ENCODE results near the gene GALNT15. TPM values are rescaled to one million over a fixed set of nuclear protein-coding genes. Genes with fewer than 3 reads are reported as not detected.

GALNT15 gene
- total RNA-seq, 1 donor from 2014 or later, result 15.5 TPM

DNA sequence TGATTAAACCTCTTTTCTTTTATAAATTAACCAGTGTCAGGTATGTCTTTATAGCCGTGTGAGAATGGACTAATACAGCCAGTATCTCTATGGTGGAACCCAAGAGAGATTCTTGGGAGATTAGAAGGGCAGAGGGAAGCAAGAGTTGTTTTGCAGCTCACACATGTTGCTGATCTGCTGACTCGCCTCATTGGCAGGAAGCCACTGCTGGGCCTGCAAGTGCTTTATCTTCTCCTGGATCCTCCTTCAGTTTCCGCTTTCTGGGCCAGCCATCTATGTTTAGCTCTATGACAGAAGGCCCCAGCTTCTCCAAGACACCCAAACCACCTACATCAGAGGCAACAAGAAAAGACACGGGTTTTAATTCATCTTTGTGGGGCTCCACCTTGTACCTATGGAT is 23.4 kb upstream of the GALNT15 start:
- DNase-seq (ENCODE audit: low spot score), result peak; percentile 49

DNA sequence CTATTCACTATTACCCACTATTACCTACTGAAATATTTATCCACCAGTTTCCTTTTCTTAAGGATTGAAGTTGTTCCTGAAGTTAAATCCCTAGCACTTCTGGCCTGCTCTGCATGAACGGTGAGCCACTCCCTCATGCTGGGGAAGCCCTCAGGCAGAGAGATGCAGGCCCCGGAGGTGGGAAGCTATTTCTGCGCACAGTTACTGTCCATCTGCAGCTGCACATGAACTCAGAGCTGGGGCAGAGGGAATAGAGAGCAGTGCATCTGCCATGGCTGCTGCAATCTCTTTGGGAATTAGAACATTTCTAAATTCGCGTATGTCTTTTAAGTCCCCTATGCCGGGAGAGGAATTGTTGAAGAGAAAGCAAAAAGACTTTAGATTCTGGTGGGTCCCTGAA is 6.3 kb upstream of the GALNT15 start:
- no peak for DNase-seq (ENCODE audit: low spot score)

DNA sequence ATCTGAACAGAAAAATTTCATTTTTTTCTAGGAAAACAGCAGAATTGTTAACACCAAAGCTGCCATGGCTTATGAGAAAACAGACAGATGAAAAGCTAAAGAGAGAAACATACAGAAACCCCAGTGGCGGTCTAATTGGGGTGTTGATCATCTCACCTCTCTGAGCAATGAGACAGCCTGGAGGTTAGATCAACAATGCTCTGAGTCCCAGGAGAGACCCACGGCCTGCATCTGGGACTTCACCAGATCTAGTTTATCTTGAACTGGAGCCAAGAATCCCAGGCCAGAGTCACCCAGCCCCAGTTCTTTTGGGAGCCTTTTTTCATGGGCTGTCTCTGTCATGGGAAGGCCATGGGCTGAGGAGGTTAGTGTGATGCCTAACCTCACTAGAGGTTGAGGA is 3.5 kb upstream of the GALNT15 start:
- DNase-seq (ENCODE audit: low spot score), result no peak

DNA sequence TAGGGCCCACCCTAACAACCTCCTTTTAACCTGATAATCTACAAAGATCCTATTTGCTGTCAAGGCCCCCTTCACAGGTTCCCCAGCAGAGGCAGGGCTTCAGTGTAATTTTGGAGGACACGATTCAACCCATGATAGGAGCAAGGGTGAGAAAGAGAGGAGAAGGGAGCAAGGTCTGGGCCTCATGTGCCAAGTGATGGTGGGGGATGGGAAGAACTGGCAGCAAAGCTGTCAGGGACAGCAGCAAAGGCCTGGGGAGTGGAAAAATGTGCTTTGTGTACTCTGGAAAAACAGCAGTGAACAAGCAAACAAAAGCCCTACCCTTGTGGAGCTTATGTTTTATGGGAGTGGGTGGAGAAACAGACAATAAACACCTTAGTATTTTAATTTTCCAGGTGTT is 2.7 kb upstream of the GALNT15 start:
- no peak for DNase-seq (ENCODE audit: low spot score)

DNA sequence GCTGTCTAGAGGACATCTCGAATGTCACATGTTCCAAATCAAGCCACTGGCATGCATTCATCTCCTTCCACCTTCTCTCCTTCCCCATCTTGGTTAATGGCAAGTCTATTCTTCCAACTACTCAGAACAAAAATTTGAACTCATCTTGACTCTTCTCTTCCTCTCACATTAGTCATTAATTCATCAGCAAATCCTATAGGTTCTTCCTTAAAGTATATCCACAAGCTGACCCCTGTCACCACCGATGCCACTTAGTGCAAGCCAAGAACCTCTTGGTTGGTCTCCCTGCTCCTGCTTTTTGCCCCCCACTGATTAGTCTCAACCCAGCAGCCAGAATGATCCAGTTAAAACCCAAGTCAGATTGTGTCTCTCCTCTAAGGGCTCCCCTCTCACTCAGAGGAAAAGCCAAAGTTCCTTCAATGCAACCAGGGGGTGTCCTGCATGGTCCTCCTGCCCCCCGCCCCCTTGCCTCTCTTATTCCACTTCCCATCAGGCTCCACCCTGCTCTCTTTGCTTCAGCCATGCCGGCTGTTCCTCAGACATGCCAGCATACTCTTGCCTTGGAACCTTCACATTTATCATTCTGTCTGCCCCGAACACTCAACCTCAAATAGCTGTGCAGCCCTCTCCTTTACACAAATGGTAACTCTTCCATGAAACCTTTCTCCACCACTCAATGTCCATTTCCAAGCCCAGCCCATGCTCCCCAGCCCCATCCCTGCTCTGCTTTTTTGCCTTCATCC is 1.0 kb upstream of the GALNT15 start:
- DNase-seq (ENCODE audit: low spot score), result no peak

DNA sequence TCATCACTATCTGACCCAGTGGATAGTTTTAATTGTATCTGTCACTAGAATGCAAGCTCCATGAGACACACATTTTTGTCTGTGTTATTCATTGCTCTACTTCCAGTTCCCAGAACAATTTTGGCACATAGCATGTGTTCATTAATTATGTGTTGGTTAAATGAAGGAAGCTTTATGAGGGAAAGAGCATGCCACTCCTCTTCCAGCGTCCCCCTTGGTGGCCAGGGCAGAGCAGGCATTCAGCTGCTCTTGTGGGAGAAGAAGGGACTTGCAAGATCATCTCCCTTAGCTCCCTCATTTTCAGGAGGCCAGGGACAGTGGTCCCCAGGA is 489 bp upstream of the GALNT15 start:
- DNase-seq (ENCODE audit: low spot score), result no peak

GRCh38 chr3:16174976-16175901 is 759 bp downstream of the GALNT15 start:
- no peak for DNase-seq (ENCODE audit: low spot score)

- no peak for DNase-seq (ENCODE audit: low spot score)
Observed at GRCh38 chr3:16176391-16177030, 2.0 kb downstream of the GALNT15 start.

DNA sequence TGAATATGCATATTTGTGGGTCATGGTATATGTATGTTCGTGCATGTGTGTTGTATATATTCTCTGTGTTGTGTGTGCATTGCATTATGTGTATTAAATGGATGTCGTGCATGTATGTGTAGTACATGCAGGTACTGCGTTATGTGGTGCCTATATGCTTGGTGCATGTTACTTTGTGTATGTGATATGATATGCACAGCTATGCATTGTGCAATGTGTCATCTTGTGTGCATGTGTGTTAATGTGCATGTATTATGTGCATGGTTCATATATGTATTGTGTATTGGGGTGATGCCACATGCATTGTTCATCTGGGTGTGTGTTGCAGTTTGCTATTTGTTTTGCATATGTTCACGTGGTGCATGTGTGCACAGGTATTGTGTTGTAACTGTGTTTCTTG is 2.9 kb downstream of the GALNT15 start:
- DNase-seq (ENCODE audit: low spot score), result no peak

DNA sequence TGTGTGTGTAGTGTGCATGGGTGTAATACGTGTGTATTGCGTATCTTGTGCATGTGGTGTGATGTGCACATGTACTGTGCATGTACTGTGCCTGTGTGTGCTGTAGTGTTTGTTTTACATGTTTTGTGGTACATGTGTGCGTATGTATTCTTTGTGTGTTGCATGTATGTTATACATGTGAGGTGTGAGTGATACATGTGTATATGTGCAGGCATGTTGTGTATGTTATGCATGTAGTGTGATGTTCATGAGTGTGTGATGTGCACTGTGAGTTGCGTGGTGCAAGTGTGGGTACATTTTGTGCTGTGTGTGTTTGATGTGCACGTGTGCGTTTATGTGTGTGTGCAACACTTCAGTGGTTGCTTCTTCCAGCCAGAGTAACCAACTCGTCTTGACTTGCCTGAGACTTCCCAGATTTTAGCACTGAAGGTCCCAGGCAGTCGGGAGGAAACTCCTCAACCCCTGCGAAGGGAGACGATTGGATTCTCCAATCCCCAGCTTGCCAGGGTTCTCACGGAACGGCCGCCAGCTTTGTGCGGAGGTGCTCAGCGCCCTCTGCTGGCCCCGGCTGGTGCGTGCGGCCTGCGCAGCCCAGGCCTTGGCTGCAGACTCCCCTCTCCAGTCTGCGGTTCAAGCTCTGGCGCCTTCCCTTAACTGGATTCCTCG is 3.6 kb downstream of the GALNT15 start:
- DNase-seq (ENCODE audit: low spot score), result peak; percentile 84

DNA sequence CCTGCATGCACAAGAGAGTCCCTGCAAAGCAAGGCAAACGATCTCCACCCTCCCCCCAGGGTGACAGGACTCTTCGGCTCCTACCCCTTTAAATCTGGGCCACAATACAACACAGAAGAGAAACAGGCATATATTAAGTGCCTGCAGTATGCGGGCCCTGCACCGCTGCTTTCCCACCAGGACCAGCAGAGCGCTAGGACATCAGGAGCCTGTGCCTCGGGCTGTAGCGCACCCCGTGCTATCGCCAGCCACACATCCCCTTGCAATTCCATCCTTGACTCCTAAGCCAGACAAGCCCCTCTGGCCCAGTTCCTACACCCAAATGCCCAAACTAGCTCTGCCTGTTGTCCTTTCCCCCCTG is 4.1 kb downstream of the GALNT15 start:
- no peak for DNase-seq (ENCODE audit: low spot score)

GRCh38 chr3:16179261-16179660 is 4.8 kb downstream of the GALNT15 start:
- DNase-seq (ENCODE audit: low spot score), result no peak

DNA sequence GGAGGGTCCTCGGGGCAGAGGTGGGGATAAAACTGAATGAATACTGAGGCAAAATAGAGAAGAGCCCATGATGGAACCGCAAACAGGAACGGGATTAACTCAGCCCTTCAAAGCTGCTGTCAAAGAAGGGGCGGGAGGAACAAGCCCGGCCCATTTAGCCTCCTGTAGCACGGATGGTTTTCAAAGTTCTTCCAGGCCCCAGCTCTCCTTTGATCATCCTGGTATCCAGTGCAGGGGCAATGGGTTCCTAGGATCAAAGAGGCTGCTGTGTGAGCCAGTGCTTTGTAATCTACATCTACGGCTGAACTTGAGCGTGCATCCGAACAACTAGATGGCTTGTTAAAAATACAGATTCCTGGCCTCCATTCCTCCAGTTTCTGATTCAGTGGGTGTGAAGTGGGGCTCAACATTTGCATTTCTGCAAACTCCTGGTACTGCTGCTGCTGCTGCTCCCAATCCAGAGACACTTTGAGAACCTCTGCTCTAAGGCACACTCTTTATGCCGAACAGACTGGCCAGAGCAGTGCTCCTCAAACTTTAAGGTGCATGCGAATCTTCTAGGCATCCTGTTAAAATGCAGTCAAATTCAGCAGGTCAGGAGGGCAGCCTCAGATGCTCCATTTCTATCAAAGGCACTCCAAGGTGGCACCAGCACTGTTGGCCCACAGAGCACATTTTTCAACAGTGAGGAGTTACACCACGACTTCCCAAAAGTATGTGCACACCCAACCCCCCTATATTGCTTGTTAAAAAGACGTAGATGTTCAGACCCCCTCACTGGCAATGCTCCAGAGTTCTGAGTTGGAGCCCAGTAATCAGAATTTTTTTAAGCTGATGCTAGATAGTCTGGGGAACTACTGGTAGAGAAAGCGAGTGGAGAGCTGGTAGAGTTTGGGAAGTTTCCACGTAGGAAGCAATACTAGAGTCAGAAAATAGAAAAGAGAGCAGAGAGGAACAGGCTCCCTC is 5.6 kb downstream of the GALNT15 start:
- DNase-seq (ENCODE audit: low spot score), result no peak

DNA sequence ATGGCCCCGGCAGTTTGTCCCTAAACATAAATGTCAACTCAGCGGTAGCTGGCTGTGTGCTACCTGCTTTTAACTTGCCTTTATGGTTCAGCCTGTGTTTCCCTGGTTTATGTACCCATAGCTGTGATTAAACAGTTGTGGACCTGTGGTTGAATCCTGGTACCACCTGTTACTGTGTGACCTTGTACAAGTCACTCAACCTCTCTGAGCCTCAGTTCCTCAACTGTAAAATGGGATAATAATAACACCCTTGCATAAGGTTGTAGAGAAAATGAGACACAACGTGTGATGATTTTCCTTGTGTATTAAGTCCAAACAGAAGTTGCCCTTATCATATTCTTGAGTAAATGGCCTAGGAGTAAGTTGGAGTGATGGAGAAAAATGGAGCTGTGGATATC is 6.3 kb downstream of the GALNT15 start:
- DNase-seq (ENCODE audit: low spot score), result no peak

GRCh38 chr3:16181361-16181760 is 6.9 kb downstream of the GALNT15 start:
- DNase-seq (ENCODE audit: low spot score), result no peak

GRCh38 chr3:16182183-16182582 is 7.7 kb downstream of the GALNT15 start:
- no peak for DNase-seq (ENCODE audit: low spot score)

GRCh38 chr3:16182612-16183011 is 8.1 kb downstream of the GALNT15 start:
- DNase-seq (ENCODE audit: low spot score), result no peak

DNA sequence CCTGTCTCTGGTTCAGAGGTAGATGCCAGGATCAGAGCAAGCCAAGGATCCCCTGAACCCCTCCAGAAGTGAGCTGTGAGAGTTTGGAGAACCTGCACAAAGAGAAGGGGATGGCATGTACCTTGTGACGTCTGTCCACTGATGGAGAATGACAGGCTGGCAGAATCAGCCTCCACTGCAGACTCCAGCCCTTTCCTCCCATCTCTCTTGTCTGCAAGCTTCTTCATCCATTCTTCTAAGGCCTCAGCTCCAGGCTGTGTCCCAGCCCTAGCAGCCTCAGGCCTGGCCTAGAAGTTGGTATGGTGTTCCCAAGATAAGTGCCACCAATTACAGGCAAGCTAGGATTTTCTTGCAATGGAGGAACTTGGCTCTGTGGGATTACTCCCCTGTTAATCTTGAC is 8.6 kb downstream of the GALNT15 start:
- DNase-seq (ENCODE audit: low spot score), result no peak

DNA sequence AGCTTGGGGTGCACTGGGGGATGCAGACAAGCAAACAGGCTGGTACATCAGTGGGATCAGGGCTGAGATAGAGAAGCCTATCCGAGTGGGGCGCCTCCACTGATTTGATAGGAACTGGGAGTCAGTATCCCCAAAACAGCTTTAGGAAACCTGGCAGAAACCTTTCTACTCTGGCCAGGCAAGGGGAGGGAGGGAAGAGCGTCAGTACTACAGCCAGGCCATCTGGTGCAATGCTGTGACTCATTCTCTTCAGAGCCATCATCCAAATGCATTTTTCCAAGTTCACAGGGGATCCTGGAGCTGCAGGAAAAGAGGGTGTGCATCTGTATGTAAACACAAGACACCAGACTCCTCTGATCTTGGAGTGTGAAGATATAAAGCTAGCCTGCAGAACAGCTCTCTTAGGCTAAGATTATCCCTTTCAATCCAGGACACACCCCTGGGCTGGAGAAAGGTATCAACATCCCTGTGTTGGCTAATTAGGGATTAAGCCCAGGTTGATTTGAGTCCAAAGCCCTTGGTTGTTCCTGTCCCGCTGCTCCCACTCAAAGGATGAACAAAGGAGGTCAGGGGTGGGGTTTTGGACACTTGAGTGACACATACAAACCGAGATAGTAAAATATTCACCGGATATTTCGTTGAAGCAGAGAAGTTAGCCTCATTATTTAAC is 9.3 kb downstream of the GALNT15 start:
- DNase-seq (ENCODE audit: low spot score), result no peak

- no peak for DNase-seq (ENCODE audit: low spot score)
Observed at GRCh38 chr3:16186086-16186485, 11.6 kb downstream of the GALNT15 start.

- no peak for DNase-seq (ENCODE audit: low spot score)
Observed at GRCh38 chr3:16186565-16186964, 12.1 kb downstream of the GALNT15 start.
